ENCODE measurements around the gene GLRA1. TPM values are rescaled to one million over a fixed set of nuclear protein-coding genes. Genes with fewer than 3 reads are reported as not detected.

The GLRA1 gene
- total RNA-seq, 1 donor from 2014 or later, result not detected

DNA sequence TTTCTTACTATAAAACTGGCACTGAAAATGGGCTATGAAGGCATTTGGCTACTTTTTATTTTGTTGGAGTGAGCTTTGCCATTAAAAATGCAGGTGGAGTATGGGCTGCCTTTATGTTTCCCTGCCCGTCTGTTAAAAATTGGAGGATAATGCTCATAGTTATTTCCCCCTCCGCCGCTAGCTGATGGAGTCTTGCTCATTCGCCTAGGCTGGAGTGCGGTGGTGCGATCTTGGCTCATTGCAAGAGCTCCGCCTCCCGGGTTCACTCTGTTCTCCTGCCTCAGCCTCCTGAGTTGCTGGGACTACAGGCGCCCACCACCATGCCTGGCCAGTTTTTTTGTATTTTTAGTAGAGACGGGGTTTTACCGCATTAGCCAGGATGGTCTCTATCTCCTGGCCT, 144.3 kb downstream of the GLRA1 start:
- no peak for ATAC-seq

DNA sequence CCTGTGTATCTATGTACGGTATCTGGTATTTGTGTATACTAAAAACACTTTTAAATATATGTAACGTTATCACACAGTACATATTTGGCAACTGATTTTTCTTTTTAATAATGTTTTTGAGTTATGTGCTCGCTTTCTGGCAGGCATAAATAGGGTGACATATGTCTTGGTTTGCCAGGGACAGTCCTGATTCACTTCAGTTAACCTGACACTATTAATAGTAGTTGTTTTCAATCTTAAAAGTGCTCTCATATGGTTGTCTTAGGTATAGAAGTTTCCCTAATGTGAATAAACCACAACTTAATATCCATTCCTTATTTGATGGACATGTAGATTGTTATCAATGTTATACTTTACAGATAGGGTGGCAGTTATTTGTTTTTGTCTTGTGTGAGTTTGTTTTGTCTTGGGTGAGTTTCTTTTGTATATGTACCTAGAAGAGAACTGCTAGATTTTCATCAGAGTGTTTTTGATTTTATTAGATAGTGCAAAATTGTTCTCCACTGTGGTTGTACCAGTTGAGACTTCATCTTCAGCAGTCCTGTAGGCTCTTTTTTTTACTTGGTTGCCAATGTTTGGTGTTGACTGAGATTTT, 145.0 kb downstream of the GLRA1 start:
- no peak for DNase-seq (ENCODE audit: low spot score)
- ATAC-seq, result no peak

More for the DNA sequence above, 144.3 kb downstream of the GLRA1 start:
- no peak for DNase-seq (ENCODE audit: low spot score)

DNA sequence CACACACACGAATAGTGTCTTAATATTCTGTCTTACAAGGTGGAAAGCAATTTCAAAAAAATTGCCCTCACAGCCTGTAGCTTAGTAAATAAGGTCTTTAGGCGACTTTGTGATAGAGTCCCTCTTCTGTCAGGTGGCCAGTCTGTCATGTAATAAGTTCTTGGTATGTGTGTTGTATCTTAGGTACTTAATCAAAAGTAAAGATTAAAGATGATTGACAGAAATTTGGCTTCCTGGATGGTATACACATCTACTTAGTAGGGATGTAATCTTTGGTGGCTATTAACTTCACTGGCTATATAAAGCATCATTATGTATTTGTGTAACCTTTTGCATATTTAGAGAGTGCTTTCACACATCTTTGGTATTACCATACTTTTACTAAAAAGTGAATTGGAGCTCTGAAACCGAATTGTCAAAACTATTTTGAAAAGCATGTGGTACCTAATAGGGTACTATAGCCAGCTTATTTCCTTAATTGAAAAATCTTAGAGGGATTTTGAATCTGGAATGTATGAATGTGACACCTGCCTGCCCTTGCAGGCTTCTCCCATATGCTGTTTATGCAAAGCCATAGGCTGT, 149.5 kb downstream of the GLRA1 start:
- ATAC-seq (no peak), DNase-seq (ENCODE audit: low spot score) (no peak)

DNA sequence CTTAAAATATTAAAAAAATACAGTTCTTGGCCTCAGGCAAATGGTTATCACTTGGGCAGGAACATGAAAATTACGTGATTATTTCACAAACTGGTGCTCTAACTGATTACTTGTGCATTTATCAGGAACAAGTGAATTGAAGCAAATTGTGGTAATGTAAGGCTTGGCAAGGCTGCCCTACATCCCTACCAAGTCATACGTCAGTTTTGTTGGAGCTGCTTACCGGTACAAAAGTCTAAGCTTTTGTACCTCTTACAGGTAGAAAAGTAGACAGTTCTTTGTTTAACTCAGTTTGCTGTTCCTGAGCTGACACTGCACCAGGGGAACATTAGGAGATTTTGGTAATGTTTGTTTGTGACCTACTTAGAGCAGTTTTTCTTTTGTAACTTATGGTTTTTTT, 150.7 kb downstream of the GLRA1 start:
- DNase-seq (ENCODE audit: low spot score) (no peak), ATAC-seq (no peak)

DNA sequence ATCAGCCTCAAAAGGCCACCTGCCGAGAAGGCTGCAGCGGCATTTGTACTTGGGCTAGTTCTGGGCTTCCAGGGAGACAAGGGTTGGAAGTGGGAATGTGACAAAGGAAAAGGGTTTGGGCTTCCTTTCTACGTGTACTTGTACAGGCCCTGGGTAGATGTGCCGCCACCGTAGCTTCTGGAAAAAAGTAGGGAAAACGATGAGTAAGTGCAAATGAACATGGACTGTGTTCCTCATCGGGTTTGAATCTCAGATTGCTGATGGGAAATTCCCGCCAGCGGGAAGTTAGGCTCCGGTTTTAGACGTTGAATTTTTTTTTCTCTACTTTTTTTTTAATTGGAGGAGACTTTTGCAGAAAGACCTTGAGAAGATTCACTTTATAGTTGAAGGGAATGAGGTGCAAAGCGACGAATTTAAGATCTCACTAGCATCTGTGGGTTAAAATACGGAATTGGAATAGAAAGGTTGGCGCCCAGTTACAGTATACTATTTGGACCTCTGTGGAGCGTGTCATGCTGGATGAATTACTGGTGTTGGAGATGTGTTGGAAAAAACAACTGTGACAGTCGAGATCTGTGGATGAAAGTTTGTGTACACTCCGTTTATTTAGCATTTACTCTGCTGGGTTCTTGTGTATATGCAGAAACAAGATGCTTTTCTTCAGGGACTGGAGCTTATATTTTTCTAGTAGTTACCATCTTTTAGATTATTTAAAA, 151.6 kb downstream of the GLRA1 start:
- no peak for ATAC-seq
- no peak for DNase-seq (ENCODE audit: low spot score)

Other genes with a start within 250 kb of the GLRA1 start
- gene SPARC, start 237.9 kb downstream of the GLRA1 start, total RNA-seq, result 90.7 TPM
- 72.9 TPM for gene ATOX1, start 166.2 kb downstream of the GLRA1 start, total RNA-seq
- gene G3BP1, start 152.9 kb downstream of the GLRA1 start, total RNA-seq, result 90.0 TPM

Data from left lobe of liver (tissue), 2 donors.